ENCODE measurements around the gene DDOST.
A peak's percentile ranks its signal among the peaks of the same experiment; 100 is the strongest.

DDOST gene

DNA sequence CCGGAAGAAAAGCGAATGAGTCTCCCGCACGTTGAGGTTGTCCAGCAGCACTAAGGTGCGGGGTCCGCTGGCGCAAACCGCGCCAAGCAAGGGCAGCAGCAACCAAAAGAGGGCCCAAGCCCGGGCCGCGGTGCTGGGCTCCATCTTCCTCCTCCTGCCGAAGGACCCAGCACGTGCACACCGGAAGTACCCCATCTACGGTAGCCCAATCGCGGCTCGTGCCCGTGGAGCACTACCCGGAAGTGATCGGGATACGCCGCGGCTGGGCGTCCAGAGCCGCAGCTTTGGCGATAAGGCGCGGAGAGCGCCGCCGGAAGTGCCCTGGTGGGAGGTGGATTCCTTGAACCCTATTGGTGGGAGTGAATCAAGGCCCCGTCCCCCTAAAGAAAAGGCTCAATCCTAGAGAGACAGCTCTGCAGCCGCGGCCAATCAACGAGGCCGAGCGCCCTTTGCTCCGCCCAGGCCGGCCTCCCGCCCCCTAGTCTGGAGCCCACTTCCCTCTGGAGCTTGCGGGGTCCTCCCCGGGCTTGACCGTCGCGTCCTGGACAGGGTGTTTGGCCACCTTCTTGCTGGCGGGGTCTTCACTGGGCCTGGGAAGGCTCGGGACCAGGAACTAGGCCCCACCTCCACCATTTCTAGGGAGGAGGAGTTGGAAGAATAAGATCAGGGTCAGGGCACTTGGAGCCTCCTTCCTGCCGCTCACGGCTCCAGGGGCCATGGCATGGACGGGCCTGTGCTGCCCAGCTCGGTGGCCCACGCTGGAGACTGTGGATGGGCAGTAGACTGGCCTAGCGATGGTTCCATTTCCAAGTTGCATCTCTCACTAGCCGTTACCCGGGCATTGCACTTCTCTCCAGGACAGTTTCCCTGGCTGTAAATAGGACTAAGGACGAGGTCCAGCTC lies at the start of gene DDOST:
Gene DDOST, minus strand, starts transcription at position 163 of the 903 bp plus-strand sequence. Its CDS starts 19 bp downstream, at position 144.
- peak; percentile 99 for DNase-seq (ENCODE audit: low spot score)

DNA sequence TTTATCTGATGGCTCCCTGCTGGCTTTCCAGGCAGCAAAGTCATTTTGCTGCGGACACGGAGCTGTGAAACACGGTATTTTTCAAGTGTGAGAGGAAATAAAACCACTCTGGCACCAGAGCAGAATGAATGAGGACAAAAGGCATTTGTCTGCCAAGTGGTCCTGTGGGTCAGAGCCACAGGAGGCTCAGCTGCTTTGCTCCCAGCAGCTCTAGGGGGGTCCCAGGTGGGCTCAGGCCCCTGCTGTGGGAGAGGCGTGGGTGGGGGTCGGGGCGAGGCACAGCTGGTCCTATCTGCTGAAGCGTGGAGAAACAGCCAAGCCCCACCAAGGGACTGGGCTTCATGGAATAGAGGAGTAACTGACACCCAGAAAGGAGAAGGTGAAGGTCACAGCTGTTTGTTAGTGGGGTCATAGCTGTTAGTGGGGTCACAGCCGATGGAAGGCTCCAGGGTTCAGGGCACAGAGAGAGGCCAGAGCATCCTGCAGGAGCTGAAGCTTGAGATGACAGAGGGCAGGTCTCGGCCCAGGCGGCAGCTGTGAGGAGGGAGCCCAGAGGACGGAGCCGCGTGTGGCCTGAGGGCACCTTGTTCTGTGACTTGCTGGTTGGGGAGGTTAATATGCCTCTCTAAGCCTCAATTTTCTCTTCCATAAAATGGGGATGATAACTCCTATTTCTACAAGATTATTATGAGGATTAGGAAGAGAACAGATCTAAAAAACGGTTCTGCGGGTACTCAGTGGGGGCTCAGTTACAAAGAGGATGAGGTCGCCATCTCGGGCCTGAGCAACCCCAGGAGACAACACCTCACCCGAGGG lies 49.5 kb upstream of the DDOST start:
- DNase-seq (ENCODE audit: low spot score): no peak

DNA sequence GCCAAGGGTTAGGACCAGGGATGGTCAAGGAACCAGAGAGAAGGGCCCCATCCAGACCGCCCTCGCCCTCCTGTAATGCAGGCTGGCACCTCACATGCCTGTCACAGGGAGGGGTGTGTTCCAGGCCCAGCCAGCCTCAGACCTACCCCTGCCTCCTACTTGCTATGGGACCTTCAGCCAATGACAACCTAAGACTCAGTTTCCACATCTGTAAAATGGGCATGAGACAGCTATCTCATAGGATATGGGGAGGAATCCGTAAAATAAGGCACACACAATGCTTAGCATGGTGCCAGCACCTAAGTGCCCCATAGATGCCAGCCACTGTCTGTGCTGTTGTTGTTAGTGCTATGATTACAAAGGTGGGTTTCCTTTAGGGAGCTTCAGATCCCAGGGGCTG lies 48.7 kb upstream of the DDOST start:
- DNase-seq (ENCODE audit: low spot score): no peak

DNA sequence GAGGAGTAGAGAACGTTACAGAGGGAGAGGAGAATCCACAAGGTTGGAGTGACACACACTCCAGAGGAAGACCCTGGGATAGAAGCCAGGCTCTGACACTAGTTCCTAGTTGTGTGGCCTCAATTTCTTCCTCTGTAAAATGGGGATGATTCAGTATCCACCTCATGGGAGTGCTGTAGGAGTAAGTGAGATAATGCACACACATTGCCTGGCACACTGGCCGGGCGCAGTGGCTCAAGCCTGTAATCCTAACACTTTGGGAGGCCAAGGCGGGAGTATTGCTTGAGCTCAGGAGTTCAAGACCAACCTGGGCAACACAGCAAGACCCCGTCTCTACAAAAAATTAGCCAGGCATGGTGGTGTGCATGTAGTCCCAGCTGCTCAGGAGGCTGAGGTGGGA lies 47.7 kb upstream of the DDOST start:
- no peak for DNase-seq (ENCODE audit: low spot score)

DNA sequence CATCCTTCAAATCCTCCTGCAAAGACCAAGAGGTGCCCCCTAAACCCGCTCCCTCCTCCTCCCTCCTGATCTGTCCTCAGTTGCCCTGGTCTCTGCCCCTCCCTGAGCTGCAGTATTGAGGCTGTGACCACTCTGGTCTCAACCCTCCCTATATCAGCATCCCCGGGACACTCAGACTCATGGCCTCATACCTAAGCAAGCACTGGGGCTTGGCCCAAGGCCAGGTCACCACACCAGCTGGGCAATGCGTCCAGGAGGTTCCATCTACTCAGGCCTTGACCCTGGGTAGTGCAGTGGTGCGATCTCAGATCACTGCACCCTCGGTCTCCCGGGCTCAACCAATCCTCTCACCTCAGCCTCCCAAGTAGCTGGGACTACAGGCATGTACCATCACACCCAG lies 46.9 kb upstream of the DDOST start:
- DNase-seq (ENCODE audit: low spot score): no peak

DNA sequence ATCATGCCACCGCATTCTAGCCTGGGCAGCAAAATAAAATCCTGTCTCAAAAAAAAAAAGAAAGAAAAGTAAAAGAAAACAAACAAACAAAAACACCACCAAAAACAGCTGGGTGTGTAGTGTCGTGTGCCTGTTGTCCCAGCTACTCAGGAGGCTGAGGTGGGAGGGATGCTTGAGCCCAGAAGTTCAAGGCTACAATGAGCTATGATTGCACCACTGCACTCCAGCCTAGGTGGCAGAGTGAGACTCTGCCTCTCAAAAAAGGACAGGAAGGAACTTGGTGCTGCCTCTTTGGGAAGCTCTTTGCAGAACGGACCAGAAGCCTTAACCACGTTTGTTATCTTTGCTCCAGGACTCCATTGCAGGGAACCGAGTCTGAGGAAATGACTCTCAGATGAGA lies 45.7 kb upstream of the DDOST start:
- no peak for DNase-seq (ENCODE audit: low spot score)

DNA sequence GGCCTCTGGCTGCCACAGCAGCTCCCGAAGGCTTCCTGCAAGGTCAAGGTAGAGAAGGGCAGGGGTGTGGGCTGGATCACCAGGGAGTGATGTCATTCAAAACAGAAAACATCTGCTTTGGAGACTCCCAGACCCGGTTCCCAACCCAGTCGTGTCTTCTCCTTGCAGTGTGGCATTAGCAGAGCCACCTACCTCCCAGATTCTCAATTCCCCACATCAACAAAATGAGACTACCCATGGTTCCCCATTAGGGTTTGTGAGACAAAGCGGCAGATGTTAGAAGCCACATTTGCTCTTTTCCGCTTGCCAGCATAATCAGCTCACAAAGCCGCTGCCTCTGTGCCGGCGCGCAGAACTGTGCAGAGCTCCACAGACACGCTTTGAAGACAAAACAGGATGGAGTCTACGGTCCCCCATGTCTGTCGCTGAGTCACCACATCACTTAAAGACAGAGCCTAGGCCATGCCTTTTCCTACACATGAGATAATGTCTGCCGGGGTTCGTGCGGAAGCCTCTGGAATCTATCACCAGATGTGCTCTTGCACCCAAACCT lies 44.1 kb upstream of the DDOST start:
- DNase-seq (ENCODE audit: low spot score): no peak

DNA sequence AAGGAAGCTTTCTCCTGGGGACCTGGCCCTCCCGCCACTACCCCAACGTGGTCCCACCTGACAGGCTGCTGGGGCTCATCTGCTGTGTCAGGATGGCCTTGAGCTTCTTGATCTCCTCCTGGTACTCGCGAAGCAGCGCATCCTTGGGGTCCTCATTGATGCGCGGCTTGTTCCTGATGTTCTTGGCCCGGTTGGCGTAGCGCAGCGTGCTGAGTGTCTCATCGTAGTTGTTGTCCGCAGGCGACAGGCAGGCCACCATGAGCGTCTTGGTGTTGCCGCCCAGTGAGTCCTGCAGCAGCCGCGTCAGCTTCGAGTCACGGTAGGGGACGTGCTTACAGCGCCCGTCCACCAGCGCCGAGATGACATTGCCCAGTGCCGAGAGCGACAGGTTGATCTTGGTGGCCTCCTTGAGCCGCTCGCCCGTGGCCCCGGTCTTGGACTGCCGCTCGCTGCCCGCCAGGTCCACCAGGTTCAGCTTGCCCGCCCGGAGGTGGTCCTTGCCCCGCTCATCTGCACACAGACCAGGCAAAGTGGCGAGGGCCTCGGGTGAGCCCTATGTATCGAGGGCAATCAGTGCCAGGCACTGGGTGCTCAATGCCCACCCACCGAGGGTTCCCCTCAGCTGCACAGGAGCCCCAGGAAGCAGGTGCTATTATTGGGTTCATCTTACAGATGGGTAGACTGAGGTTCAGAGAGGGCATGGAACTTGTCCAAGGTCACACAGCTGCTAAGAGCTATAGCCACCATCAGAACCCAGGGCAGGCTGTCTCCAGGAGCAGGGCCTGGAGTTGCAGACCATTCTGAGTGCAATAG lies 43.4 kb upstream of the DDOST start:
- DNase-seq (ENCODE audit: low spot score): no peak

DNA sequence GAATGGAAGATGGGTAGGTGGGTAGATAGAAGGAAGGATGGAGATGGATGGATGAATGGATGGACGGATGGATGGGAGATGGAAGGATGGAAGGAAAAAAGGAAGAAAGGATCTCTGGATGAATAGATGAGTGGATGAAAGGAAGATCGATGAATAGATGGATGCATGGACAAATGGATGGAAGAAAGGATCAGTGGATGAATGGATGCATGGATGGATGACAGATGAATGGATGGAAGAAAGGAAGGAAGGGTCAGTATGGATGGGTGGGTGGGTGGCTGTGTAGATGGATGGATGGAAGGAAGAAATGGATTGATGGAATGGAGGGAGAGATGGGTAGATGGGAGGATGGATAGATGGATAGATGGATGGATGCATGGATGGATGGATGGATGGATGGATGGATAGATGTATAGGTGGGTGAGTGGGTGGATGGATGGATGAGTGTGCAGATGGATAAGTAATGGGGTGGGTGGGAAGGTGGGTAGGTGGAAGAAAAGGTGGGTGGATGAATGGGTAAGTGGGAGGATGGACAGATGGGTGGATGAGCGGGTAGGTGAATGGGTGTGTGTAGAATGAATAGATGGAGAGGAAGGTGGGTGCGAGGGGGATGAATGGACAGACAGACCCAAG lies 42.1 kb upstream of the DDOST start:
- no peak for DNase-seq (ENCODE audit: low spot score)

DNA sequence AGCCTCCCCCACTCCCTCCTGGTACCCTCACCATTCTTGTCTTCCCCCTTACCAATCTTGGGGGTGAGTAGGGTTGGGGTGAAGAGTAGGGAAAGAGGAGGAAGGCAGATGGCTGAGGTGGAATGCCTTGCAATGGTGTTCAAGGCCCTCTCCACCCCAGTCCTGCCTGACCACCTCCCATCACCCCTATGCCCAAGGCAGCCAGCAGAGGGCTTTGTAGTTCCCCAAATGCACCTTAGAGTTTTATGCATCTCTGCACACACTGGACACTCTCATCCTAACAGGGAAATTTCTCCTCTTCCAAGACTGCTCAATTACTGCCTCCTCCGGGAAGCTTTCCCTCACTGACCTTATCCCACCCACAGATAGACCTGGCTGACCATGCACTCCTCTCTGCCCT lies 41.2 kb upstream of the DDOST start:
- peak; percentile 45 for DNase-seq (ENCODE audit: low spot score)

DNA sequence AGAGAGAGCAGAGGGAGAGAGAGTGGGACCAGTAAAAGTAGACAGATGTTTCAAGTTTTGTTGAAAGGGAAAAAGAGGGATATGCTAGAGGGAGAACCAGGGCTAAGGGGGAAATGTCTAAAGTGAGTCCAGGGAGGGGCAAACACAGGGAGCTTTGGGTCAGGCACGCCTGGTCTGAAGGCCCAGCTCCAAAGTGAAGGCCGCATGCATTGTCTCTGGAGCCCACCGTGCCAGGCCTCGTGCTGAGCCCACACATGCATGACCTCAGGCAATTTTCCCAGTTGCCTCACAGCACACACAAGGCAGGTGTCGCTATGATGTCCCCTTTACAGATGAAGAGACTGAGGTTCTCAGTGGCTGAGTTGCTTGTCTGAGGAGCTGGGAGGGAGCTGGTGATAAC lies 40.7 kb upstream of the DDOST start:
- DNase-seq (ENCODE audit: low spot score): no peak

DNA sequence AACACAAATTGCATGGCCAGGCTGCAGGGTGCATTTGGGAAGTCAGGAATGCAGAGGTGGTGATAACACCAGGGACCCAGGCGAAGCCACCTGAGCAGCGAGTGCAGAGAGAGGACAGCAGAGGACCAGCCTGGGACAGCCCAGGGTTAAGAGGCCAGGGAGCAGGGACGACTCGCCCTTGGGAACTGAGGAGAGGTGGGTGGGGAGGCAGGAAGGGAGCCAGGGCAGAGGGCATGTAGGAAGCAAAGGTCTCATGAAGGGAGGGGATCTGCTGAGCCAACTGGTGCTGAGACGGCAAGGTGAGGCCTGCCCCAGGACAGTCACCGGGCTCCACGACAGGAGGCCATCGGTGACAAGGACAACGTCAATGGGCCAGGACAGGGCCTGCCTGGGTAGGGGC lies 40.3 kb upstream of the DDOST start:
- no peak for DNase-seq (ENCODE audit: low spot score)

DNA sequence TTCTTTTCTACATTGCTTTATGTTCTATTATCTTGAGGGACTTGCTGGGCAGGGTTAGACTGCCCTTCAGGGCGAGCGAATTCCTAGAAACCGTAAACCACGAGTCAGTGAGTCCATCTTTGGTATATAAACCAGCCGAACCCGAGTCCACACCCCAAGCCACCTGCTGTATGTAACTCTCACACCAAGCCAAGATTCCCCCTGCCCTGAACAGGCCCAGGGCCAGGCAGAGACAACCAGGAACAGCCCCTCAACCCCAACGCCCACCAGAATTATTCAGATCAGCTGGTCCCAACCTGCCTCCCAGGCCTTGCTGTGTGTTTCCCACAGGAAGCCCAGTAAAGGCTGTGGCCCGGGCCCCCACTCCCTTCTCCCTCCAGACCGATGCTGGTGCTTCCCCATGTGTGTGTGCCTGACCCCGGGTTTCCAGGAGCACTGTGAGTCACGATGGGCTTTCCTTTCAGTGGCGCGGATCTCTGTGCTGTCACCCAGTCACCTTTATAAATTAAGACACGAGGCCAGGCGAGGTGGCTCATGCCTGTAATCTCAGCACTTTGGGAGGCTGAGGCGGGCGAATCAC lies 39.6 kb upstream of the DDOST start:
- DNase-seq (ENCODE audit: low spot score): no peak

DNA sequence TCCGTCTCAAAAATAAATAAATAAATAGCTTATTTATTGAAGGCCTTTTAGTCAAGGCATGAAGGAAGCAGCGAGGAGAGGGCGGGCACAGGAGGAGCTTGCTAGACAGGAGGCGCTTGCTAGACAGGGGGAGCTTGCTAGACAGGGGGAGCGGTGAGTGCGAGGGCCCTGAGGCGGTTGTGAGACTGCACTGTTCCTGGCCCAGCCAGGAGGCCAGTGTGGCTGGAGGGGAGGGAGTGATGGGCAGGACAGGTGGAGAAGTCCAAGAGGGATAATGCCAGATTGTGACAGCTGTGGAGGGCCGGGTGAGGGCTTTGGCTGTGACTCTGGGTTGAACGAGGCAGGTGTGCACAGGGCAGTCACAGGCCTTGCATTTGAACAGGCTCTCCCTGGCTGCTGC lies 38.4 kb upstream of the DDOST start:
- DNase-seq (ENCODE audit: low spot score): no peak

DNA sequence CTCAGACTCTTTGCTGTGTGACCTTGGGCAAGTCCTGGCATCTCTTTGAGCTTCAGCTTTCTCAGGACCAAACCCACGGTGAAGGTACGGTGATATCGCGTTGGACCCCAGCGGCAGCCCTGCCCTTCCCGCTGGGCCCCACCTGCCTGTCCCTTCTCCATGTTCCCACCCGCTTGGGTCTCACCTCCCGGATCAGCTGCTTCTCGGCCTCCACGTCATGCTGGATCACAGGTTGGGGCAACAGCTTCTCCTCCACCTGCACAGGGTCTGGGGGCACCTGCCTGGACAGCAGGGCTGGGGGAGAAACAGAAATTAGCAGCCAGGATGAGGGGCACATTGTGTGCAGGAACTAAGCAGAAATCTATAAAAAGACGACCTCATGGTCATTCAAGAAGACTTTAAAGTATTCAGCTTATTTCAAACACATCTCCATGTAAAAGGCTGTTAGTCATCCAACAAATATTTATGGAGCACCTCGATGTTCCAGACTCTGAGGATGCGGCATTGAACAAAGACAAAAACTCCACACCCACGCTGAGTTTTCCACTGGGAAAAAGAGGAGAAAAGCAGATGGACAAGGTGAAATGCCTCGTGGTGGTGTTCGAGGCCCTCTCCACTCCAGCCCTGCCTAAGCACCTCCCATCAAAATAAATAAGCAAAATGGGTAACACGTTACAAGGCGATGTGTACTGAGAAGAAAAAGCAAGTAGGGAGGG lies 37.2 kb upstream of the DDOST start:
- peak; percentile 57 for DNase-seq (ENCODE audit: low spot score)

DNA sequence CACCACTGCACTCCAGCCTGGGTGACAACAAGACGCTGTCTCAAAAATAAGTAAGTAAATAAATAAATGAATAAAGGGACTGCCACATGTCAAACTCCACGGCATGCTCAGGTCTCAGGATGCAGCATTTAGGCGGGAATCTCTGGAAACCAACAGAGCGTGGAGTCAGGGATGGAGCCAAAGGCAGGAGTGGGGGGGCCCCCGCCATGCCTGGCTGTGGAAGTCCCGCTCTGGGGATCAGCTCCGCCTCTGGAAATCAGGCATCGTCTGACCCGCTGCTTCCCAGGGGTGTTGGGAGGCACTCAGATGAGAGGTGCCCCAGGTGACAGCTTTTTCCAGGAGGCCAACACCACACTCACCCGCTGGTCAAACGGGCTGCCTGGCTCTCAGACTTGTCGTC lies 36.4 kb upstream of the DDOST start:
- DNase-seq (ENCODE audit: low spot score): no peak

DNA sequence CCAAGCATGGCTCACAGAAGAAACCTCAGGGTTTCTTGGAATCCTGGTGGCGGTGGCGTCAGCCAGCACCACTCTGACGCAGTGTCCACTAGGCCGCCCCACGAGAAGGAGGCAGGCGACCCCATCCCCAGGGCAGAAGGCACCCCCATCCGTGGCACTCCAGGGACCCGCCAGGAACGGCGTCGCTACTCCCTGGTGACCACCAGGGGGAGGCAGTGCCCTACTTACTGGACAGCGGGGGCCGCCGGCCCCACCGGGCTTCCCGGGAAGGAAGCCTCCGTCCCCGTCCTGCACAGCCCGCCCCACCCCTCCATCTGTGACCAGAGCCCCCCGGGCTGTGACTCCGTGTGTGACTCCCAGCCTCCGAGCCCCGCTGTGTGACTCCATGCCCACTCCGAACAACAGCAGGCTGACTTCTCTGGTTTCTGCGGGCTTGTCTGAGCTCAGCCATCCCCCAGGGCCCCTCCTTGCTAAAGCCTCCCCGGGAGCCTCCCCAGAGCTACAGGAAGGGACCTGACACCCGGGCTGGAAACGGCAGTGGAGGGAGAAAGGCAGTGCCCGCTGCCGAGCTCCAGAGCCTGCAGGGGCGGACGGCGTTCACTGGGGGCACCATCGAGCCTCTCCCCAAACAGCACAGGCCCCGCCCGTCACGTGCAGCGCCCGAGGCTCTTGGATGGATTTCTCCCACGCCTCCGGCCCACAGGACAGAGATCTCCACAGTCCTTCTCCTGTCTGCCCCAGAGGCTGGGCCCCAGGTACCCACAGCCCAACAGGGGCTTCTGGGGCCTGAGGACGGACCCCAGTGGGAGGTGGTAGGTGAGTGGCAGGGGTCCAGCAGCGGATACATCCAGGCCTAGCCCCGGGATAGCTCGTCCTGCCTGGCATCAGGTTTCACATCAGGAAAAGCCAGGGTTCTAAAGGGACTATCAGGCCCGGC lies 35.5 kb upstream of the DDOST start:
- peak; percentile 97 for DNase-seq (ENCODE audit: low spot score)

DNA sequence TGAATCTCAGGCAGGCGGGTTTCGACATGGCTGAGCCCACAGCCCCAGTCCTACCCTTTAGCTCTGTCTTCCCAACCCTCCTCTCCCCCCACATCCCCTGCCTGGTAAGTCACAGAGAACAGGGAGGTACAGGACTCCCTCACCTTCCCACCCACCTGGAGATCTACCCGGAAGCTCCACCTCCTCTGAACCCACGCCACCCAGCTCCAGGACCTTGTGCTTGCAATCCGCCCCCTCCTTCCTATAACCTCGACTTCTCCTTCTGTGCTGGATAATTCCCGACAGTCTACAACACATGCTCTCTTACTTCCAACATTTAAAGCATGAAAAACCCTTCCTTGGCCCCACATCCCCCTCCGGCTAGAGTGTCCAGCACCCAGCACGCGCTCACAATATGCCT lies 34.3 kb upstream of the DDOST start:
- no peak for DNase-seq (ENCODE audit: low spot score)

DNA sequence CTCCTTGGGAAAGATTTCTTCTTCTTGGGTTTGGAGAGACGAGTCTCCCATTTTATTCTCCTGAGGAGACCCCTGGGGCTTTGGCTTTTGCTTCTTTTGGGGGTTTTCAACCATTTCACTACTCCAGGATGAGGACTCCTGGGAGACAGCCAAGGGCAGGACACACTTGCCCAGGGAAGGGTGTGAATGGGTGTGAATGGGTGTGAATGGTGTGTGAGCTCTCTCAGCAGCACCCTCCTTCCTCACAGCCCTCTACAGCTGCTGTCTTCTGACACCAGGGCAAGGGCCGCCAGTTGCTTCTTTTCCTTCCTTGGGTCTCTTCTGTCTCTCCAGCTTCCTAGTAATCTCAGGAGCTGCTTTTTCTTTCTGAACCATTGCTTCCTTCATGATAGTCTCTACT lies 32.5 kb upstream of the DDOST start:
- DNase-seq (ENCODE audit: low spot score): no peak
